ENCODE results near the gene RPL31.
"Not testable (repeated sequence)": the region's sequence is repeated elsewhere in the genome, so short reads cannot be mapped to it uniquely, and the experiment has no call there.

Gene RPL31

DNA sequence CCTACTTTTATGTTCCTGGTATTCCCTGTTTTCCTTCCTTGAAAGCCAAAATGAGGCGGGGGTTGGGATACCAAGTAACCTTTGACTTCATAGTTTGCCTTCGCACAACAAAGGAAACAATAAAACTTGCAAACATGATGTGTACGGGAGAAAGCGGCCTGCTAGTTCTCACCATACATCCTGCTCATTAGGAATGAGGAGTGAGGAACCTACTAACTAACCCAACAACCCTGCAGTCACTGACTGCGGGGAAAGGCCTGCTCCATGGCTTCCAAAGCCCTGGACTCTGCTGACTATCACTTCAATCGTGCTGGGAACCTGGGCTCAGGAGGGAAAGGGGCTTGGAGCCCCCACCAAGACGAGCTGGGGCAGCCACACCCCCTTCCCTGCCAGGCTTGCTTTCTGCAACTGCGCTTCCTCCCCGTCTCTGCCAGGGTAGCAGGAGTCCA lies 24.2 kb downstream of the RPL31 start:
- no peak for DNase-seq (ENCODE audit: low read depth)

DNA sequence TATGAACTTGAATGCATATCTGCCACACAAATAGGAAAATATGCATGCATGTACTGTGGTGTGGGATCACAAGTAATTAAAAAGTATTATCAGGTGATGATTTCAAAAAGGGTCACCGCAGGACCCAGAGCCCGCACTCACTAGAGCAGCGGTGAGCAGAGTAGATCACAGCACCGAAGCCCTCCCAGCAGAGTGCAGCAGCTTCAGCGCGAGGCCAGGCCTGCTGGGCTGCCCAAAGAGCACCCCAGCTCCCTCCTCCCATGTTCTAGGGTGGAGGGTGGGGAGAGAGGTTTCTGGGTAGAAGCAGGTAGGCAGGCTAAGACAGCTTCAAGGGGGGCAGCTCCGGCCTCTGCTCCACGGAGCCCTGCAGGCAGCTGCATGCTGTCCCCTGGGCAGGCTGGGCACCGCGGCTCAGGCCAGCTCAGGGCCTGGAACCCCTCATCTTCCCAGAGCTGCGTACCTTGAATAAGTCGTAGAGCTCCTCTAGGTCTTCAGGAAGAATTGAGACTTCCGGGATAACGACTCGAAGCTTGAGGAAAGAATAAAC lies 24.9 kb downstream of the RPL31 start:
- DNase-seq (ENCODE audit: low read depth): no peak

DNA sequence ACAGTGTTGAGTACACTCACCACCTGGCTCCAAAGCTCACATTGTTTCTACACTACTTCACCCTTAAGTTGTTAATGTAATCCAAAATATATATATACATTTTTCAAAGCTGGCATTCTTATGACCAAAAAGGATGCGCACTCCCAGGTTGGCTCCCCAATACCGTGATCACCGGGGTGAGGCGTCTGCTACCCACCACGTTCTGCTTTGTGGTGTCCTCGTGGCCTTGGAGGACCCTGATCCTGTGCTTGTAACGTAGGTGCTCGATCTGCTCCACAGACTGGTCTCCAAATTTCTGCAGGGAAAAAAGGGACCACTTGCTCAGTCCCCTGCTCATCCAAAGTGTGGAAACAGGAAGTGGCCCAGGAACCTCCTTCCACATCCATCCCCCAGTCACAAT lies 25.8 kb downstream of the RPL31 start:
- no peak for DNase-seq (ENCODE audit: low read depth)

DNA sequence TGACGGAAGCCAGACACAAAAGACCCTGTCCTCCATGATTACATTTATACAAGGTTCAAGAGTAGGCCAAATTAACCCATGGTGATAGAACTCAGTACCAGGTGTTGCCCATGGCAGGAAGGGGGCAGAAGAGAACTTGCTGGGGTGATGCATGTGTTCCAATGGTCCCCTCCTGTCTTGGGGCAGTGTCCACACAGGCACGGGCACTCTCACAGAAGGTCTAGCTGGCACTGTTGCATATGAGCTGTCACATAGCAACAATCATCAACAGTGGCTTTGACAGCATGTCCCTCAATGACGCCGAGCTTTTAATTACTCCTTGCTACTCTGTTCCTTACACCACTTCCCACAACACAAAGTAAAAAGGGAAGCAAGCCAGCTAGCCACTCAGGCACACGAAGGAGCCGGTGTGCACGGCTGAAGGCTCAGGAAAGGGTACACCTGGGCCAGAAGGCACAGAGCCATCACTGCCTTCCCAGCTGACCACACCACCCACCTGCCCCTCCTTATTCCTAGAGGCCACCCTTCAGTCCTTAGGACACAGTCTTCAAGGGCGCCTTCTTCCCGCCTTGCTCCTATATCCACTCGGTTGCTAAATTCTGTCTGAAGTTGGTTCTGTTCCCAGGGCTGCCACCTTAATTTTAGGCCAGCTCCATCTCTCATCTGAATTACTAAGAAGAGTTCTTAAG lies 28.9 kb downstream of the RPL31 start:
- no peak for DNase-seq (ENCODE audit: low read depth)

DNA sequence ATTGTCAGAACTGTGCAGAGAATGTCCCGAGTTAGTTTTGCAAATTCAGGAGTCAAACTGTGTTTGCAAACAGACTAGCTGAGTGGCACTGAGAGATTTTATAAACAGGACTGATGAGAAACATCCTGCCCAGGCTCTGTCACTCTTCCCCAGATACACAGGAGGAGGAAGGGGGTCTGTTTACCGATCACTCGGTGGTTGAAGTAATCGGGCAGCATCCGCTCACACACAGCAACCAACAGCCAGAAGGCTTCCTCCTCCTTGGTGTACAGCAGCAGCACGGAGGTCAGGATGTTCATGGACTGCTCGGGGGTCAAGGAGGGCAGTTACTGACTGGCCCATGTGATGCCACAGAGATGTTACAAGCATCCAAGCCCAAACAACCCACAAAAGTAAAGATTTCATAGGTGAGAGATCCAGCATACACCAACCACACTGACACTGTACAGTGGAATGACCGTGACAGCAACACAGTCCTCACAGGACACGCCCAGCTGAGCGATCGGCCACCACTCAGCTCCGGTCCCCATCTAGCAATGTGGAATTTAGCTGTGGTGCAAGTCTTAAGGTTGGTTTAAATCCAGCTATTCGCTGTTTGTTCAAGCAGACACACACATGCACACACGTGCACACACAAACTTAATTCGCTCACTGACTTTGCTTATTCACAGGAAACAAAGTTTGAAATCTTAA lies 30.1 kb downstream of the RPL31 start:
- DNase-seq (ENCODE audit: low read depth): no peak

DNA sequence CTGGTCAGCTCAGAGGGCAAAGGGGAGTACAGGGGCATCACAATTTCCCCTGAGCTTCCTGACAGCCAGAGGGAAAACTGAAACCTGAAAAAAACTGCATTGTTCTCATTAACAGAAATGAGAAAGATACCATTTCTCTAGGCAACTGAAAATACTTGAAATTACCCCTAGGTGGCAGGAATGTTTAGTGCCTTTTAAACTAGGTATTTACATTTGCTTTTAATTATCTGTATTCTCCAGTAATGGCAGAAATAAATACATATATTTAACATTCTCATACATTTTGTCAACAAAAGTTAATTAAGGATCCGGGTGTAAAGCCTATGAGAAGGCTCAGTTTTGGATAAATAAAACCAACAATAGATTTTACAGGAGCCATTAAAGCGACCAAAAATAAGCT lies 34.5 kb downstream of the RPL31 start:
- DNase-seq (ENCODE audit: low read depth): no peak

DNA sequence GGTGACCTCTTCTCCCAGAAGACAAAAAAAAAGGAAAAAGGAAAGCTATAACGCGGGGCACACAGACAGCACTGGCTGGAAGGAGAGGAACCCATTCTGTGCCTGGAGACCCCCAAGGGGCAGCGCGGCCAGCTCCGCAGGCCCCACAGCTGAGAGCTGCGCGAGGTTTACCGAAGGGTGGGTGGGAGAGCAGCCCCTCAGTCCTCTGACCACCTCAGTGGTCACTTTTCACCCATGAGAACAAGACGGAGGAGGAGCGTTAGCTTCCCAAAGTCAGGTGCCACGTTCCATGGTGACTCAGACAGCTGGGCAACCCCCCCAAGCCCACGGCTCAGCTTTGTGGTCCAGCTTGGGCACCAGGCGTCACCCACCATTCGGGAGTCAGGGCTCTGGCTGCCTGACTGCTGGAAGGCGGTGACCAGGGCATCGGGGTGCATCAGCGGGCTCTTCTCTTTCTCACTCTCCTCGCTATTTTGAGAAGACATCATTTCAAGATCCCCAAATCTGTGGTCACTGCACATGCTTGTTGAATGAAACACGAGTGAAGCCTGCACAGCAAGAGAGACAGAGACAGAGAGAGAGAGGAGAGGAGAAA lies 35.2 kb downstream of the RPL31 start:
- no peak for DNase-seq (ENCODE audit: low read depth)

DNA sequence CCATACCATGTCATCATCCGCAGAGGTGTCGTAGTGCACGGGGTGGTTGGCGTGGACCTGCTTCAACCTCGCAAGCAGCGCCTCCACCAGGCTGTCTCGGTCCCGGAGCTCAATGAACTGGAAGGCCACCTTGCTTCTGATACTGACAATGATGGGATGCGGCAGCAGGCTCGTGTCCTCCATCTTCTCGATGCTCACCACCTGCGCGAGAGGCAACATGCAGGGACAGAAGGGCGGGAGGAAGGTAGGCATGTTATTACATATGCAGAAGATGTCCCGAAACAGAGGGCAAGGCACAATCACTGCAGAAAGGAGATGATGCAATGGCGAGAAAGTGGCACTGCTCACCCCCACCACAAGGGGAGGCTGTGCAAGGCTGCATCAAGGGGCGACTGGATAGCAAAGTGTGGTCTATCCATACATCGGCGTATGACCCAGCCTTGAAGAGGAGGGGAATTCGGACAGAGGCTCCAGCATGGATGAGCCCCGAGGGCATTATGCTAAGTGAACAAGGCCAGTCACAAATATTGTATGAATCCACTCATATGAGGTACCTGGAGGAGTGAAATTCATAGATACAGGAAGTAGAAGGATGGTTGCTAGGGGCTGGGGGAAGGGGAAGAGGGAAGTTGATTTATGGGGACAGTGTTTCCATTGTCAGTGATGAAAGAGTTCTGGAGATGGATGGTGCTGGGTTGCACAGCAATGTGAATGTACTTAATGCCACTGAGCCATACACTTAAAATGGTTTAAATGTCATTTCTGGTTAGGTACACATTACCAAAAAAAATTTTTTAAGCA lies 36.6 kb downstream of the RPL31 start:
- DNase-seq (ENCODE audit: low read depth): no peak

DNA sequence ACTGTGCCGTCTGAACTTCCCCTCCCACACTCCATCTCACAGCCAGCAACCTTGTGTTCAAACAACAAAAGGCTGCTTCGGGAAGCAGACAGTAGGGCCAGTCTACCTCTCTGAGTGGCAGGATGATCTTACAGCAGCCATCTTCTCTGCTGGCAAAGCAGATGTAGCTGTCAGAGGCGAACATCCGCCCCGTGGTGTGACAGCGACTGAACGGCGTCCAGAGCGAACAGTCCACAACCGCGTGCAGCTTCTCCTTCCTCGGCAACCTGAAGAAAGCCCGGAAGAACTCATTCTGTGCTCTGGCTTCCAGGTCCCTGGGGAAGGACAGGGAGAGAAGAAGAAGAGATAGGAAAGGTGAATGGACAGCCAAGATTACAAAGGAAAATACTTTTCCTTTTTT lies 38.0 kb downstream of the RPL31 start:
- no peak for DNase-seq (ENCODE audit: low read depth)

DNA sequence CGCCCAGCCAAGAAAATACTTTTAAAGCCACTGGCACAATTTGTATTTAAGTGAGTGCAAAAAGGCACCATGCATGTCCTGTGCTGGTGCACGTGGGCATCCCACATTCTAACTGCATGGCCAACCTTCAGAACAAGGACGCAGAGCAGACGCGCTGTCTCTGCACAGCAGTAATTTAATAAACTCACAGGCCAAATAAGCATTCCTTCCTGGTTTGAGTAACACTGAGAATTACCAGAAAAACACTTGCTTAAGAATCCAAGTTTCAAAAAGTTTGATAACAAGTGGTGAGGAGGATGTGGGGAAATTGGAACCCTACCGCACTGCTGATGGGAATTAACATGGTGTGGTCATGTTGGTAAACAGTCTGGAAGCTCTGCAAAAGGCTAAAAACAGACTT lies 38.7 kb downstream of the RPL31 start:
- DNase-seq (ENCODE audit: low read depth): no peak

DNA sequence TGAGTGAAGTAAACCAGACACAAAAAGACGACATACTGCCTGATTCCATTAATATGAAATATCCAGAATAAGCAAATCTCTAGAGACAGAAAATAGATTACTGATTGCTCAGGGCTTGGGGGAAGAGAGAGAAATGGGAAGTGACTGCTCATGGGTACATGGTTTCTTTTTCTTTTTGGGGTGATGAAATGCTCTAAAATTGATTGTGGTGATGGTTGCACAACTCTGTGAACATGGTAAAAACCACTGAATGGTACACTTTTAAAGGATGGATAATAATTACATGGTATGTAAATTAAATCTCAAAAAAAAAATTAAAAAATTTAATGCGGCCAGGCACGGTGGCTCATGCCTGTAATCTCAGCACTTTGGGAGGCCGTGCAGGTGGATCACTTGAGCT lies 39.3 kb downstream of the RPL31 start:
- no peak for DNase-seq (ENCODE audit: low read depth)

DNA sequence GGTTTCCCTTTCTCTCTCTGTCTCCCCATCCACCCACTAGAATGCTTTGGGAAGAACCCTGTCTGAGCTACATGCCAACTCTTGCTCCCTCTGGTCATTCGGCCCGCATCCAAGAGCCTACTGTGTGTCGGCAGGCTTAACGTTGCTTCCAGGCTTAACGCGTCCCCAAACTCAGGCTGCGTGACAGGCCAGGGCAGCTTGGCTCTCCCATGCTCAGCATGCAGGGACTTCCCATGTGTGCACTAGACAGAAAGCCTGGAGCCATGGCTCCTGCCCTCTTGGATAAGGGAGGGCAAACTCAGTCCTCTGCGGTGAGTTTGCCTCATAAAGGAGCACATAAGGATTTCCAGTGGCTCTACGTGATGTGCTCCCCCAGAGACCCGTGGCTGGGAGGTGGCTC lies 43.2 kb downstream of the RPL31 start:
- DNase-seq (ENCODE audit: low read depth): no peak

DNA sequence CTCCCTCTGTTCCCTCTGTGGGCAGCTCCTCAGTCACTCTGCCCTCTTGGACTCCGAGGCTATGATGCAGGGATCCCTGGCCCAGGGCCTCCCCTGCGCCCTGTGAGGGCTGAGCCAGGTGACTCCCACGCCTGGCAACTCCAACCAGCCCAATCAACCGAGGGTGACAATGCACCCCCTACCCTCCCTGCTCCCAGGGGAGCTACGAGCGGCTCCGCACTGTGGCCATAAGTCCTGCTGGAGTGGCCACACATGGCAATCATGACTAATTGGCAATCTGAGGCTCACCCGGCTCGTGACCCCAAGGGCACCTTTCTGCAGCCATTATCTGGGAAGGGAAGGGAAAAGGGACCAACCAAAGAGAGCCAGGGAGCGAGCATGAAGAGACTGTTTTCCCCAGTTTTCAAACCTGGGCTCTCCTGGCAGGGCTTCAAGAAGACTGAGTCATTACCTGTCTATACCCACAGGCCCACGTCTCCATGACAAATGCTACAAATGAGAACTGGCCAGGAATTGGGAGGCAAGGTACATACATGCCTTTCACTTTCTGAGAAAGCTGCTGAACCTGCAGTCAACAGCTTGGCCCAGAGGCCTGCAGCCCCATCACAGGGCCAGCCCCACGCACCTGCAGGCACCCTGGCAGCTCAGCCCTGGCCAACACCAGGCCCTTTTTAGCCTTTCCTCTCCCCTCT lies 45.1 kb downstream of the RPL31 start:
- DNase-seq (ENCODE audit: low read depth): no peak

DNA sequence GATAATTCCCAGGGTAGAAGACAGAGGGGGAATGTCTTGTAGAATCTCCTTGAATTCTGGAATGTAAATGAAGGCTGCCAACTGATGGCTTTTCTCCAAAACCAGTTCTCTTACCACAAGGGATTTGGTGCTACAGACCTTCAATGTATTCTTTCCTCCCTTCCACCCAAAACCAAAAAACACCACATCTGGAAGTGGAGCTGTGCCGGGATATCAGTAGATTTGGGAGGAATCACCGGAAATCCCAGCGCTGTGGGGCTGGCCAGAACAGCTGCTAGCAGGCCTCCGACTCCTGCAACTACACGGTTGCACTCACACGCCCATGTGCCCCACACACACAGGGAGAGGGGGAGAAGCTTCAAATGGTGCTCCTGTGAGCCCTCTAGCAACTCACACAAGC lies 45.7 kb downstream of the RPL31 start:
- DNase-seq (ENCODE audit: low read depth): no peak

DNA sequence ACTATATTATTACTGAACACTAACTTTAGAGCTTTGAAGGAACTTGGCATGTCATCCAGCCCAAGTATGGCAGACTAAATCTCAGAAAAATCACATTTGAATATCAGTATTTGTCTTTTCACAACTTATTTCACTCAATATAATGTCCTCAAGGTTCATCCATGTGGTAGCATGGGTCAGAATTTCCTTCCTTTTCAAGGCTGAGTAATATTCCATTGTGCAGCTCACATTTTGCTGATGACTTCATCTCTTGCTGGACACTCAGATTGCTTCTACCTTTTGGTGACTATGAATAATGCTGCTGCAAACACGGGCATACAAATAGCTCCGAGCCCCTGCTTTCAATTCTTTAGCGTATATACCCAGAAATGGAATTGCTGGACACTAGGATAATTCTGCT lies 46.7 kb downstream of the RPL31 start:
- no peak for DNase-seq (ENCODE audit: low read depth)

DNA sequence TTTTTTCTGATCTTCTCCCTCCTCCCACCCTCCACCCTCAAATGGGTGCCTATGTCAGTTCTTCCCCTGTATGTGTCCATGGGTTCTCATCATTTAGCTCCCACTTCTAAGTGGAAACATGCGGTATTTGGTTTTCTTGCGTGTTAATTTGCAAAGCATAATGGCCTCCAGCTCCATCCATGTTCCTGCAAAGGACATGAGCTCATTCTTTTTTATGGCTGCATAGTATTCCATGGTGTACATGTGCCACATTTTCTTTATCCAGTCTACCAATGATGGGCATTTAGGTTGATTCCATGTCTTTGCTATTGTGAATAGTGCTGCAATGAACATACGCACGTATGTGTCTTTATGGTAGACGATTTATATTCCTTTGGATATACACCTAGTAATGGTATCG lies 48.8 kb downstream of the RPL31 start:
- DNase-seq (ENCODE audit: low read depth): not testable (repeated sequence)

DNA sequence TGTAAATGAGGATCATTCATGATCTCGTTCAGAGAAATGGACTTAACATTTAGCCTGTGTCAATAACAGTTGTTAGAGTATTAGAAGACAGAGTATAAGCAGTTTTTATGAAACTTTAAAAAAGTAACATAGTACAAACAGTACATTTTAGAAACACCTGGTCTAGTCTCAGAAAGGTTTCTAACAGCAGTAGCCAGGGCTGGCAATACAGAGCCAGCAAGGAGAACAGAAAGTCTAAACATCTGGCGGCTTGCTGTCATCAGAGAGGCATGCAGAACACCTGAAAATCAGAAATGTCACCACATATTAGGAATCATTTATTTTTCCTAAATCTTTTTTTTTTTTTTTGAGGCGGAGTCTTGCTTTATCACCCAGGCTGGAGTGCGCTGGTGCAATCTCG lies 50.1 kb downstream of the RPL31 start:
- DNase-seq (ENCODE audit: low read depth): no peak

DNA sequence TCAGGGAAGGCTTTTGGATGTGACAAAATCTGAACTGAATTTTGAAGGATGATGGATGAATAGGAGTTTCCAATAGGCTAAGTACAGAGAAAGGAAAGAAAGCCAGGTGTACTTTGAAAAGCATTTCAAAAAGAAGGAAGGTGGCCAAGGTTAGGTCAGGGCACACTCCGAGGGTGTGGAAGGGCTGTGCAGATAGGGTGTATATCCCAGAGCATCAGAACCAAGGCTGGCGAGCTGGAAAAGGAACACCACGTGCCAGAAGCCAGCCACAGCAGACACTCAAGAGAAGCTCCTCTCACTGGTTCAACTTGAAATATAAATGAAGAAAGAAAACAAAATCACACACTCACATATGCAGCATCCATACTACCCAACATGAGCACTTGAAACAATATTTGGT lies 51.0 kb downstream of the RPL31 start:
- DNase-seq (ENCODE audit: low read depth): no peak
